HFFc6 (cell line): ENCODE results near the gene PDE6D. TPM values are rescaled to one million over a fixed set of nuclear protein-coding genes. Genes with fewer than 3 reads are reported as not detected.

Source experiments
- DNase-seq: peaks from one replicate; pipeline ENCODE4 v3.0.0-alpha.2; 2018
- H3K27ac Mint-ChIP-seq: 2 replicates; pipeline ENCODE4 v1.8.0; 2020; ENCODE audit warnings: mild to moderate bottlenecking, mixed read lengths
- H3K27me3 Mint-ChIP-seq: 2 replicates; pipeline ENCODE4 v1.8.0; 2021; ENCODE audit warnings: mild to moderate bottlenecking, moderate library complexity, mixed read lengths; ENCODE audit not compliant: insufficient read depth
- H3K36me3 Mint-ChIP-seq: 2 replicates; pipeline ENCODE4 v1.8.0; 2021; ENCODE audit warnings: low read depth, mixed read lengths
- H3K4me1 Mint-ChIP-seq: 2 replicates; pipeline ENCODE4 v1.8.0; 2020; ENCODE audit warnings: low read depth, mixed read lengths
- H3K4me3 Mint-ChIP-seq: 2 replicates; pipeline ENCODE4 v1.8.0; 2020; ENCODE audit warnings: mild to moderate bottlenecking, moderate library complexity, mixed read lengths
- H3K9me3 Mint-ChIP-seq: 2 replicates; pipeline ENCODE4 v1.8.0; 2020; ENCODE audit warnings: mild to moderate bottlenecking, mixed read lengths
- CTCF ChIP-seq: fragments of 200-600 bp; sonication (generic); IDR thresholded peaks from 2 replicates; pipeline ENCODE4 v1.5.0; 2021; ENCODE audit warnings: antibody characterized with exemption, mild to moderate bottlenecking
- total RNA-seq, 6 experiments: library from RNA; stranded (reverse); fragmentation: NEBNext Ultra II Directional; extraction: Animal tissue kit (Norgen Biotek cat#: 25700); gene quantifications; 2 replicates in 1 of 6; 3 replicates in 5 of 6; pipeline ENCODE4 v1.2.3, GENCODE V29; 2021

The PDE6D gene
- total RNA-seq, 6 experiments from 2014 or later = 20.1 to 24.7 (median 22.4) TPM

- H3K27me3 Mint-ChIP-seq = no peaks in the 10 kb centered on the region
- no peaks in the 10 kb centered on the region for H3K9me3 Mint-ChIP-seq
Observed at GRCh38 chr2:231732604-231733003, 48.5 kb downstream of the PDE6D start.

DNA sequence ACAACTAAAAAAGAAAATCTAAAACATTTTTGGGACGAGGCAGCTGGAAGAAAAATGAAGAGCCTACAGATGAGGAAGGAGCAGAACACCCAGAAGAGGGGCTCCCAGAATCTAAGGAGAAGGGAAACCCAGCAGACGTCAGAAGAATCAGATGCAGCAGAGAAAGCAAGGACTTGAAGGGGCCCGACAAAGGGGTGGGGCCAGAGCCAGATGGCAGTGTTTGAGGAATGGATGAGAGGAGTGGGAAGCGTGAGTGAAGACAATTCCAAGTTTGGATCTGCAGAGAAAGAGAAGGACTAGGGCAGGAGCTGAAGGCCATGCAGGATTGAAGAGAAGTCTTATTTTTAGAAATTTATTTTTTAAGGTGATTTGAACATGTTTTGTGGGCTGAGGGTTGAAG lies 53.5 kb downstream of the PDE6D start:
- H3K27me3 Mint-ChIP-seq = no peaks in the 10 kb centered on the region; the same call in 1 of the 2 replicates

More at GRCh38 chr2:231732604-231733003, 48.5 kb downstream of the PDE6D start:
- H3K36me3 Mint-ChIP-seq = peaks cover 4% of the 10 kb centered on the region; the same call in 1 of the 2 replicates
- no peak overlapping the region for H3K4me3 Mint-ChIP-seq
- H3K4me1 Mint-ChIP-seq = no peaks in the 10 kb centered on the region
- DNase-seq = no peak
- H3K27ac Mint-ChIP-seq = no peak overlapping the region
- TF ChIP-seq CTCF = peak; percentile 32

GRCh38 chr2:231726276-231726675 lies 54.8 kb downstream of the PDE6D start:
- no peak overlapping the region for H3K27ac Mint-ChIP-seq
- no peaks in the 10 kb centered on the region; the same call in 1 of the 2 replicates for H3K27me3 Mint-ChIP-seq
- H3K4me1 Mint-ChIP-seq = no peaks in the 10 kb centered on the region; the same call in 1 of the 2 replicates
- no peak for DNase-seq
- H3K36me3 Mint-ChIP-seq = peaks cover 4% of the 10 kb centered on the region; the same call in 1 of the 2 replicates
- no peak for TF ChIP-seq CTCF
- H3K9me3 Mint-ChIP-seq = no peaks in the 10 kb centered on the region
- H3K4me3 Mint-ChIP-seq = no peak overlapping the region

More for the DNA sequence above, 53.5 kb downstream of the PDE6D start:
- no peak overlapping the region for H3K4me3 Mint-ChIP-seq
- H3K4me1 Mint-ChIP-seq = no peaks in the 10 kb centered on the region
- H3K9me3 Mint-ChIP-seq = no peaks in the 10 kb centered on the region
- H3K27ac Mint-ChIP-seq = no peak overlapping the region
- DNase-seq = no peak
- peaks cover 4% of the 10 kb centered on the region; the same call in 1 of the 2 replicates for H3K36me3 Mint-ChIP-seq
- TF ChIP-seq CTCF = no peak

GRCh38 chr2:231725476-231725875 lies 55.6 kb downstream of the PDE6D start:
- no peak for DNase-seq
- Mint-ChIP-seq H3K36me3 (peaks cover 4% of the 10 kb centered on the region; the same call in 1 of the 2 replicates), H3K4me3 (no peak overlapping the region), H3K27me3 (no peaks in the 10 kb centered on the region; the same call in 1 of the 2 replicates), H3K27ac (no peak overlapping the region), H3K4me1 (no peaks in the 10 kb centered on the region; the same call in 1 of the 2 replicates), H3K9me3 (no peaks in the 10 kb centered on the region)
- TF ChIP-seq CTCF = no peak

DNA sequence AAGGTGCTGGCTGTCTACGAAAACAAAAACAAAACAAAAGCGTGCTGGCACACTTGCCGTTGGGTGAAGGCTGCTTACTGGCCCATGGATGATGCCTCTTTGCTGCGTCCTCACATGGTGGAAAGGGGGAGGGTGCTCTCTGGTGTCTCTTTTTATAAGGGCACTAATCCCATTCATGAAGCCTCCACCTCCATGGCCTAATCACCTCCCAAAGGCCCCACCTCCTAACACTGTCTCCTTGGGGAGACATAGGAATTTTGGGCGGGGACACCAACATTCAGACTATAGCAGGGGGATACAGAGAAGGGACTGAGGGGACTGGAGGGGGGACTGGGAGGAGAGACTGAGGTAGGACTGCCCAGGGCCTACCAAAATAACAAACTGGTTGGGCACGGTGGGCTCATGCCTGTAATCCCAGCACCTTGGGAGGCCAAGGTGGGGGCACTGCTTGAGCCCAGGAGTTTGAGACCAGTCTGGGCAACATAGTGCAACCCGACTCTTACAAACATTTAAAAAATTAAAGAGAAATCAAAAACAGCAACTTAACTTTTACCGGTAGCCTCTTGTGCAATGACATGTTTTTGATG lies 58.3 kb downstream of the PDE6D start:
- no peaks in the 10 kb centered on the region; the same call in 1 of the 2 replicates for H3K27me3 Mint-ChIP-seq
- H3K27ac Mint-ChIP-seq = no peak overlapping the region
- no peak for TF ChIP-seq CTCF
- H3K4me1 Mint-ChIP-seq = peaks cover 6% of the 10 kb centered on the region
- no peaks in the 10 kb centered on the region for H3K36me3 Mint-ChIP-seq
- no peaks in the 10 kb centered on the region for H3K9me3 Mint-ChIP-seq
- no peak overlapping the region for H3K4me3 Mint-ChIP-seq
- no peak for DNase-seq
